ENCODE measurements around the gene SLC10A7. TPM values are rescaled to one million over a fixed set of nuclear protein-coding genes. Genes with fewer than 3 reads are reported as not detected.
A peak's percentile ranks its signal among the peaks of the same experiment; 100 is the strongest.

Gene SLC10A7
- total and polyA plus RNA-seq, 2 of the 13 experiments (the other 11 are each of a cell fraction or from before 2014, with no cell fraction given), result 18.5 to 18.8 TPM

DNA sequence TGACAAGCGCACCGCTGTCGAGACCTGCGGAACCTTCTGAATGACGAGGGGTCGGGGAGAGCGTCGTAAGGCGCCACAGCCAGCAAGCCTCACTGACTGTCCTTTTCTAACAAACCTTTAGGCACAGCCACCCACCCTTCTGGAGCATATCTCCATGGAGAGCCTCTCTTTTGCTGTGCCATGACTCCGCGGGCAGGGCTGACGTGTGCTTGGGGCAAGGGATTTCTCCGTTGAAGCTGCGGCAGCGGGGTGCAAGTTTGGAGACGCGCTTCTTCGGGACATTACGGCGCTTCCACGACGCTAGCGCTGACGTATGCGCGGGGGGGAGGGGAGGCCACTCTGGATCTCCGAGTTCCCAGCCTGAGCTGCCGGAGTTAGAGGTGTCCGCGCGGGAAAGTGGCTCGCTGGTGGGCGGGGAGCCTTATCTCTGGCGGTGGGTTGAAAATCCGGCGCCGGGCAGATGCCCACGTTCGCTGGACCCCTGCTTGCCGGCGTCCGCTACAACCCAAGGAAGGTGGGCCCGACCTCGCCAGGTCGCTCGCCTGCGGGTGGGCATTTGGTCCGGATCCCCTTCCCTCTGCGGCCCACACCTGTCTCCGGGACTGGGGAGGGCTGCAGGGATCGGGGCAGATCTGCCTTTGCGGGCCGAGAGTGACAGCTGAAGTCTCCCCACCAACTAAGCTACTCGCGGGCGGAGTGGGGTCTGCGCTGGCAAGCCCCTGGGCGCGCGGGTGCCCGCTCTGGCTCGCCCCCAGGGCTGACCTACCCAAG is 543 bp upstream of the SLC10A7 start (continued):
- TF ChIP-seq, protein P1, sequence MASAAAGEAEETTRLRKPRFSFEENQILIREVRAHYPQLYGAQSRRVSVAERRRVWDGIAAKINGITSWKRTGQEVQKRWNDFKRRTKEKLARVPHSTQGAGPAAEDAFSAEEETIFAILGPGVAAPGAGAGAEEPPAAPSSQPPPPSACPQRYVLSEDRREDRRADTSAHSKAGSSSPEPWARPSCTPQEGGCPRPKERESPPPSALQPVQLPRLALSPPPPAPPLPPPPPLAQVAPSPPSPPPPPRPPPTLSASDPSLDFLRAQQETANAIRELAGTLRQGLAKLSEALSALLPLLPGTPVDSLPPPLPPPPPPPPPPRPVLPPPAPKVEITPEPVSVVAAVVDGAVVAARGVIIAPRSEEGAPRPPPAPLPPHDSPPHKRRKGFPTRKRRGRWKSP (CRISPR knock-in tag; IDR thresholded peaks at IDR 0.05), result peak; percentile 78
- TF ChIP-seq HDAC2 (CRISPR knock-in tag; IDR thresholded peaks at IDR 0.05), result no peak
- TF ChIP-seq ZNF337 (CRISPR knock-in tag; IDR thresholded peaks at IDR 0.05; ENCODE audit: borderline replicate concordance, low read depth), result peak; percentile 75; the same call in 1 of the 2 replicates
- no peak for TF ChIP-seq HOXD1 (CRISPR knock-in tag; IDR thresholded peaks at IDR 0.05)
- TF ChIP-seq SRF (IDR thresholded peaks at IDR 0.05; ENCODE audit: low read depth, low read length), result peak; percentile 52; the same call in 1 of the 2 replicates
- TF ChIP-seq HNRNPL (IDR thresholded peaks at IDR 0.05; ENCODE audit: low read depth, low read length), result 0 out of 2 replicates have a peak, but pooled peaks have one; percentile 35
- no peak for TF ChIP-seq STAT5B (CRISPR knock-in tag; IDR thresholded peaks at IDR 0.05)
- TF ChIP-seq, protein P2, sequence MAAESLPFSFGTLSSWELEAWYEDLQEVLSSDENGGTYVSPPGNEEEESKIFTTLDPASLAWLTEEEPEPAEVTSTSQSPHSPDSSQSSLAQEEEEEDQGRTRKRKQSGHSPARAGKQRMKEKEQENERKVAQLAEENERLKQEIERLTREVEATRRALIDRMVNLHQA (CRISPR knock-in tag; IDR thresholded peaks at IDR 0.05), result no peak
- TF ChIP-seq NR2C2 (CRISPR knock-in tag; IDR thresholded peaks at IDR 0.05; ENCODE audit: borderline replicate concordance), result peak; percentile 19; the same call in 1 of the 2 replicates
- TF ChIP-seq ZNF430 (CRISPR knock-in tag; IDR thresholded peaks at IDR 0.05), result no peak
- TF ChIP-seq ZNF773 (CRISPR knock-in tag; IDR thresholded peaks at IDR 0.05; ENCODE audit: borderline replicate concordance), result no peak
- no peak for TF ChIP-seq NFIC (IDR thresholded peaks at IDR 0.05; ENCODE audit: low read length)
- 0 out of 2 replicates have a peak, but pooled peaks have one; percentile 40 for TF ChIP-seq ARNT2 (CRISPR knock-in tag; IDR thresholded peaks at IDR 0.05; ENCODE audit: low read depth)
- peak; percentile 92 for TF ChIP-seq ZNF790 (CRISPR knock-in tag; IDR thresholded peaks at IDR 0.05; ENCODE audit: borderline replicate concordance)
- TF ChIP-seq ZSCAN9 (CRISPR knock-in tag; IDR thresholded peaks at IDR 0.05; ENCODE audit: borderline replicate concordance), result no peak
- TF ChIP-seq BORCS8-MEF2B (CRISPR knock-in tag; IDR thresholded peaks at IDR 0.05), result 0 out of 2 replicates have a peak, but pooled peaks have one; percentile 36
- peak; percentile 65; the same call in 1 of the 2 replicates for TF ChIP-seq NAIF1 (CRISPR knock-in tag; IDR thresholded peaks at IDR 0.05; ENCODE audit: borderline replicate concordance)
- TF ChIP-seq SNAPC2 (CRISPR knock-in tag; IDR thresholded peaks at IDR 0.05), result 0 out of 2 replicates have a peak, but pooled peaks have one; percentile 71
- TF ChIP-seq TBX2 (CRISPR knock-in tag; IDR thresholded peaks at IDR 0.05; ENCODE audit: borderline replicate concordance), result peak; percentile 54; the same call in 1 of the 2 replicates
- TF ChIP-seq, protein P3, sequence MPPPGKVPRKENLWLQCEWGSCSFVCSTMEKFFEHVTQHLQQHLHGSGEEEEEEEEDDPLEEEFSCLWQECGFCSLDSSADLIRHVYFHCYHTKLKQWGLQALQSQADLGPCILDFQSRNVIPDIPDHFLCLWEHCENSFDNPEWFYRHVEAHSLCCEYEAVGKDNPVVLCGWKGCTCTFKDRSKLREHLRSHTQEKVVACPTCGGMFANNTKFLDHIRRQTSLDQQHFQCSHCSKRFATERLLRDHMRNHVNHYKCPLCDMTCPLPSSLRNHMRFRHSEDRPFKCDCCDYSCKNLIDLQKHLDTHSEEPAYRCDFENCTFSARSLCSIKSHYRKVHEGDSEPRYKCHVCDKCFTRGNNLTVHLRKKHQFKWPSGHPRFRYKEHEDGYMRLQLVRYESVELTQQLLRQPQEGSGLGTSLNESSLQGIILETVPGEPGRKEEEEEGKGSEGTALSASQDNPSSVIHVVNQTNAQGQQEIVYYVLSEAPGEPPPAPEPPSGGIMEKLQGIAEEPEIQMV (CRISPR knock-in tag; IDR thresholded peaks at IDR 0.05; ENCODE audit: low read depth), result no peak
- 0 out of 2 replicates have a peak, but pooled peaks have one; percentile 21 for TF ChIP-seq NCOA1 (CRISPR knock-in tag; IDR thresholded peaks at IDR 0.05)
- no peak for TF ChIP-seq PCBP1 (IDR thresholded peaks at IDR 0.05; ENCODE audit: borderline replicate concordance, low read depth, low read length)
- TF ChIP-seq ZFP36L2 (CRISPR knock-in tag; IDR thresholded peaks at IDR 0.05), result no peak
- TF ChIP-seq POLR2AphosphoS5 (IDR thresholded peaks at IDR 0.05; ENCODE audit: low read depth, low read length), result peak; percentile 57
- peak; percentile 35; the same call in 1 of the 2 replicates for TF ChIP-seq WIZ (CRISPR knock-in tag; IDR thresholded peaks at IDR 0.05)
- peak; percentile 76 for TF ChIP-seq ZFX (CRISPR knock-in tag; IDR thresholded peaks at IDR 0.05; ENCODE audit: low read depth)
- no peak for TF ChIP-seq RORA (CRISPR knock-in tag; IDR thresholded peaks at IDR 0.05)
- no peak for TF ChIP-seq TCF7L2 (IDR thresholded peaks at IDR 0.05; ENCODE audit: low read depth, low read length)
- no peak for TF ChIP-seq TSC22D2 (CRISPR knock-in tag; IDR thresholded peaks at IDR 0.05; ENCODE audit: borderline replicate concordance)

Data from HepG2 (cell line).